Right atrium auricular region (tissue), 2 donors: Measurements from ENCODE around the gene EBF3. TPM values are rescaled to one million over a fixed set of nuclear protein-coding genes. Genes with fewer than 3 reads are reported as not detected.
A peak's percentile ranks its signal among the peaks of the same experiment; 100 is the strongest.

Experiments
- DNase-seq: peaks from one replicate; pipeline ENCODE4 v3.0.0-alpha.2; 2019; ENCODE audit warnings: low spot score
- H3K27ac ChIP-seq, 2 donors: fragments of 200-600 bp; sonication (generic); 1 replicate in 1 of 2; 2 replicates in 1 of 2; pipeline ENCODE4 v1.5.1; 2016 to 2019
- H3K27me3 ChIP-seq, 2 donors: fragments of 200-600 bp; sonication (generic); one replicate each; pipeline versions ENCODE4 v1.5.1 to v1.6.0; 2017 to 2019
- H3K36me3 ChIP-seq: fragments of 200-600 bp; sonication (generic); one replicate; pipeline ENCODE4 v1.5.1; 2016
- H3K4me1 ChIP-seq, 2 donors: fragments of 200-600 bp; sonication (generic); one replicate each; pipeline versions ENCODE4 v1.5.1 to v1.6.0; 2017 to 2019
- H3K4me3 ChIP-seq, 2 donors: fragments of 200-600 bp; sonication (generic); 1 replicate in 1 of 2; 2 replicates in 1 of 2; pipeline ENCODE4 v1.5.1; 2017 to 2019; ENCODE audit warnings: mild to moderate bottlenecking in 1 of 2, moderate library complexity in 1 of 2
- H3K9me3 ChIP-seq, 2 donors: fragments of 200-600 bp; sonication (generic); one replicate each; pipeline ENCODE4 v1.5.1; 2019
- total RNA-seq, 2 donors: library from RNA; depleted of rRNA; stranded (reverse); fragments of >200 nt; gene quantifications; one replicate each; pipeline ENCODE4 v1.1.0, GENCODE V29; 2016
- TF ChIP-seq, protein P1 (sequence below), 2 donors: fragments of 200-600 bp; sonication (generic); IDR thresholded peaks; one replicate each; pipeline ENCODE4 v1.5.1; 2019; ENCODE audit warnings: antibody characterized with exemption in 2 of 2

EBF3 gene
- total RNA-seq, 2 donors from 2014 or later: 5.8 to 6.9 TPM

DNA sequence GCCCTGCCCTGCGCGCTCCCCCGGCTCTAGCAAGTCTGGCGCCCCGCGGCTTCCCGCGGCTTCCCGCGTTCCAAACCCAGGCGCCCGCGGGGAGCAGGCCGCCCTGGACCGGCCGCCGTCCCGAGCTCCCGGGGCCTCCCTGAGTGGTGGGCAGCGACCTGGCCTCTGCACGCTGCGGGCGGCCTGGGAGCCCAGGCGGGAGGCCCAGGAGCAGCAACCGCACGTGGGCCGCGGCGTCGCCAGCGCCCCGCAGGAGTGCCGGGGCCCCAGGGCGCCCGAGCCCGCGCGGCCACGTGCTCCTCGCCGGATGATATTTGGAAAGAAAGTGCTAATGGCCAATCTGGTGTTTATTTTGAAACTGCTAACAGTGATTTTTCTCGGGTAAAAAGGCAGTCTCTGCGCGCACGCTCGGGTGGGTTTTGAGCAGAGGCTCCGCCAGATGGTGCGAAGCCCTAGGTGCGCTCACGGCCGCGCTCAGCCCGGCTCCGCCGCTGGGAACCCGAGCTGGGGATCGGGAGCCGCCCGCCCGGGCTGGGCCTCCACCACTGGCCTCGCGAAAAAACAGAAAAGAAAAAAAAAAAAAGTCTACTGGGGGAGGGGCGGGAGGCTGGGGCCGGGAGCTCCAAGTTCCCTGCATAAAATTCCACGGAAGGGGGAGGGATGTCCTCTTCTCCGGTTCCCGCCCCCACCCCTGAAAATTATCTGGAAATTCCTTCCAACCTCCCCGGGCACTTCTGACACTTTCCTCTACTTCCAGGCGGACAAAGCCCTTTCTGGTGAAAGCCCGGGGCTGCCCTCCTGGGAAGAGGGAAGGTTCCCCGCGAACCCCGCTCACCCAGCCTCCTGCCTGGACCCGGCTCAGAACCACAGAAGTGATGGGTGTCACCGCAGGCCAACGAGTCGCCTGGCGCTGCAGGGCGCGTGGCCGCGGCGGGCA is 4.3 kb downstream of the EBF3 start:
- Histone ChIP-seq H3K27me3 (peaks cover 3 to 22% of the 10 kb centered on the region in 2 donors), H3K9me3 (no peaks in the 10 kb centered on the region), H3K27ac (peak overlapping the region; percentile 82 to 85), H3K4me3 (peak overlapping the region; percentile 34 to 68), H3K4me1 (peaks cover 0 to 25% of the 10 kb centered on the region in 2 donors), H3K36me3 (no peaks in the 10 kb centered on the region)
- no peak for DNase-seq
- TF ChIP-seq, protein P1, sequence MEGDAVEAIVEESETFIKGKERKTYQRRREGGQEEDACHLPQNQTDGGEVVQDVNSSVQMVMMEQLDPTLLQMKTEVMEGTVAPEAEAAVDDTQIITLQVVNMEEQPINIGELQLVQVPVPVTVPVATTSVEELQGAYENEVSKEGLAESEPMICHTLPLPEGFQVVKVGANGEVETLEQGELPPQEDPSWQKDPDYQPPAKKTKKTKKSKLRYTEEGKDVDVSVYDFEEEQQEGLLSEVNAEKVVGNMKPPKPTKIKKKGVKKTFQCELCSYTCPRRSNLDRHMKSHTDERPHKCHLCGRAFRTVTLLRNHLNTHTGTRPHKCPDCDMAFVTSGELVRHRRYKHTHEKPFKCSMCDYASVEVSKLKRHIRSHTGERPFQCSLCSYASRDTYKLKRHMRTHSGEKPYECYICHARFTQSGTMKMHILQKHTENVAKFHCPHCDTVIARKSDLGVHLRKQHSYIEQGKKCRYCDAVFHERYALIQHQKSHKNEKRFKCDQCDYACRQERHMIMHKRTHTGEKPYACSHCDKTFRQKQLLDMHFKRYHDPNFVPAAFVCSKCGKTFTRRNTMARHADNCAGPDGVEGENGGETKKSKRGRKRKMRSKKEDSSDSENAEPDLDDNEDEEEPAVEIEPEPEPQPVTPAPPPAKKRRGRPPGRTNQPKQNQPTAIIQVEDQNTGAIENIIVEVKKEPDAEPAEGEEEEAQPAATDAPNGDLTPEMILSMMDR (IDR thresholded peaks at IDR 0.05): no peak

DNA sequence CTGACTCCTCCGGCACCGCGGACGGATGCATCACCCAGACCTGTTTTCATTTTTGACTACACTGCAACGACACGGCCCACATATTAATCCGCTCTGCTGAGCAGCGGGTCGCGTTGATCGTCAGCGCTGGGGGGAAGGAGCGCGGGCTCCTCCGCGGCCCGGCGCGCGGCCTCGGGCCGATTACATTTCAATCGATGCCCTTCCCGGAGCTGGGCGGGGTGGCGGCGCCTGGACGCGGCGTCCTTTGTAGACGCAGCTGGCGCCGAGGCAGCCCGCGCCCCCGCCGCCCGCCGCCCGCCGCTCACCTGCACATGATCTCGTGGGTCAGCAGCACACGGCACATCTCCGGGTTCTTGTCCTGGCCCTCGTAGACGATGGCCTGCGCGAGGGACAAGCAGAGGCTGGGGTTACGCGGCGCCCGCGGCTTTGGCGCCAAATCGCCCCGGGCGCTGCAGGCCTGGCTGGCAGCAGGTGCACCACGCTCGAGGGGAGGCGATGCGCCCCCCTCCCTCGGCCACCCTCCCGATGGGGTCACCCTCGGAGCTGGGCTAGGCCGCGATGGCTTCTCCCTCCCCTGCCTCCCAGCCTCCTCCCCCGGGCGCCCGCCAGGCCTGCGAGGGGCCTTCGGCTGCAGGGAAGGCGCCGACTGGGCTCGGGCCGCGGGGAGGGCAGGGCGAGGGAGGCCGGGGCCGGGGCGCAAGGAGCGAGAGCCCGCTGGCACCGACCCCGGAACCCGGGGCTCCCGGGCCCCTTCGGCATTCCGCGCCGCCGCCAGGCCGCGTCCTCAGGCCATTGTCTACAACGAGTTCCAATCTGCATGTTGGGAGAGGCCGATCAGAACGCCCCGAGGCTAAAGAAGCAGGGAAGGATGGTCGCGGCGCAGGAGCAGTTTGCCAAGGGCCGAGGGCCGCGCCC is 5.2 kb downstream of the EBF3 start:
- DNase-seq: no peak
- TF ChIP-seq, protein P1 (IDR thresholded peaks at IDR 0.05): no peak
- Histone ChIP-seq H3K27me3 (peaks cover 3 to 22% of the 10 kb centered on the region in 2 donors), H3K4me1 (peaks cover 0 to 27% of the 10 kb centered on the region in 2 donors), H3K9me3 (no peaks in the 10 kb centered on the region), H3K4me3 (peak overlapping the region; percentile 34 to 68), H3K36me3 (no peaks in the 10 kb centered on the region), H3K27ac (peak overlapping the region; percentile 82 to 85)

DNA sequence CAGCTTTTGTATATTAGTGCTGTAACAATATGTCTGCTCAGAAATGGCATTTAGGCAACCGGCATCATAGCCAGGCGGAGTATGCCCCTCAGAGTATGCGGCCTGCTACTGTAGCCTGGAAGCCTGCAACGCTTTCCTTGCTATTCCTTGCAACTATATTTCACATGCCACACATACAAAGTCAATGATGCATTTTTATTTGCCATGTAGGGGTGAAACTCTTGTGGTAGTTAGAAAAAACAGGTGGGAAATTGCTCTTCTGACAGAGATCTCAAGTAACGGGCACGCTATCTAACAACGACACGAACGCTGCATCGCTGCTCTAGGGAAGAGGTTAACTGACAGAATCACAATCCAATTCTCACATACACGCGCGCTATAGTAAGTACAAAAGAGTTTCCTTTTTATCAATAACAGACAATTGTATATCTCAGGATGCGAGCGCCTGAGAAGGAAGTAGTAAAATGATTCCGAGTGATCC is 5.9 kb downstream of the EBF3 start:
- peak overlapping the region; percentile 34 to 68 for H3K4me3 ChIP-seq
- no peaks in the 10 kb centered on the region for H3K9me3 ChIP-seq
- TF ChIP-seq, protein P1 (IDR thresholded peaks at IDR 0.05): peak in 1 of 2 donors; percentile 49
- DNase-seq: no peak
- H3K36me3 ChIP-seq: no peaks in the 10 kb centered on the region
- H3K27ac ChIP-seq: peak overlapping the region; percentile 82 to 85
- peaks cover 0 to 33% of the 10 kb centered on the region in 2 donors for H3K4me1 ChIP-seq
- peaks cover 3 to 22% of the 10 kb centered on the region in 2 donors for H3K27me3 ChIP-seq

DNA sequence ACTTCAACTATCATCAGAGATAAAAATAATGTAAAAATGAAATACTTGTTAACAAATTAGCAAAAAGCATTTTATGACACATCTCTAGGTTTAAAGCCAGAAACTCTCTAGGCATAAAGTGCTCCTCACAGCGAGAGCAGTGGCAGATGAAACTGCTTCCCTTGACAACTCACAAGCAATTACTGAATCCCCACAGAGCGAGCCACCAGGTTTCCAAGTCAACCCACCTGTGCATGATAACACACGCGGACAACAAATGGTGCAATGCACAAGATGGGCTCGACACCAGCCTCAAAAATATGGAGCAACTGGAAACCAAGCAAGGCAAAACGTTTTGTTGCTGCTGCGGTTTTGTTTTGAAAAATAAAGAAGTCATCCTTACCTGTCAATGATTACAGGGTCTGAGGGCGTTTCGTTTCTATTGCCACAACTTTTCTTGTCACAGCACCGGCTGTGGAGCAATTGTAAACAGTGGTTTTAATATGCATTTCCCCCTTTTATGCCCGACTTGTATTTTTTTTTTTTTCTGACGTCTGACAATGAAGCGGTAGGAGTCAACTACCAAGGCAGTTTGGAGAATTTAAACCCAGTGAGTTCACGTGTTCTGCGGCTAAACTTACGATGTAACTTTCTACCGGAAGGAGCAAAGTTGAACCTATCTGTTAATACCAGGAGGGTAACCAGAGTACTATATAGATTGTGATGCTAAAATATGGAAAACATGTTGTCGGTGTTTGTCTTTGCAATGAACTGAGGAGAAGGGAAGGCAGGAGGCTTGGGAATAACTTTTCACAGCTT is 7.0 kb downstream of the EBF3 start:
- Histone ChIP-seq H3K4me1 (peaks cover 0 to 40% of the 10 kb centered on the region in 2 donors), H3K9me3 (no peaks in the 10 kb centered on the region), H3K27ac (peak overlapping the region; percentile 85 to 88), H3K36me3 (no peaks in the 10 kb centered on the region), H3K4me3 (peak overlapping the region; percentile 8 to 68), H3K27me3 (peaks cover 3 to 22% of the 10 kb centered on the region in 2 donors)
- DNase-seq: no peak
- TF ChIP-seq, protein P1 (IDR thresholded peaks at IDR 0.05): no peak

DNA sequence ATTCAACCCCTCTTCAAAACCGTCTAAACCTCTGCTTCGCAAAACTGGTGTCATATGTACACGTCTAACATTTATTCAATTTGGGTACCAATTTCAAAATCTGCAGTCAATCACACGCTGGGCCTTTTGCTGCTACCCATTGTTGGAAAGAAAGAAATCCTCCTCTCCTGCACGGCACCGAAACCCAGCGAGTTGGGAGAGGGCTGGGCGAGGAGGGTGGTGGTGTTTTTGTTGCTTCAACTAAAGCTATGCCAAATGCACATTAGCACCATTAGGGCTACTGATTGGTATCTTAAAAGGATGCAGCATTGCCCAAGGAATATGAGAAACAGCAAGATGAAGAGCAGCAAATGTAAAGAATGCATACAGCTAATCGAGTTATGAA is 7.8 kb downstream of the EBF3 start:
- Histone ChIP-seq H3K9me3 (no peaks in the 10 kb centered on the region), H3K4me1 (peaks cover 0 to 47% of the 10 kb centered on the region in 2 donors), H3K27me3 (peaks cover 3 to 19% of the 10 kb centered on the region in 2 donors), H3K4me3 (peak overlapping the region in 1 of 2 donors; percentile 68), H3K36me3 (no peaks in the 10 kb centered on the region), H3K27ac (peak overlapping the region; percentile 85 to 88)
- TF ChIP-seq, protein P1 (IDR thresholded peaks at IDR 0.05): no peak
- DNase-seq: no peak
